Esophagus (tissue), 2 donors: ENCODE measurements around the gene MRM3. TPM values are rescaled to one million over a fixed set of nuclear protein-coding genes. Genes with fewer than 3 reads are reported as not detected.
"Not testable (repeated sequence)": the region's sequence is repeated elsewhere in the genome, so short reads cannot be mapped to it uniquely, and the experiment has no call there.

ENCODE experiments used
- H3K27ac ChIP-seq, 2 donors: one replicate each; pipeline ENCODE4 v1.5.1; 2013; ENCODE audit warnings: low read depth in 2 of 2, mild to moderate bottlenecking in 2 of 2, inconsistent platforms in 1 of 2, low read length in 1 of 2, moderate library complexity in 1 of 2
- H3K27me3 ChIP-seq, 2 donors: one replicate each; pipeline ENCODE4 v1.6.1; 2013; ENCODE audit warnings: low read length in 2 of 2, control low read depth in 1 of 2, mild to moderate bottlenecking in 1 of 2; ENCODE audit not compliant: insufficient read depth in 2 of 2, control insufficient read depth in 1 of 2
- H3K36me3 ChIP-seq, 2 donors: one replicate each; pipeline ENCODE4 v1.6.1; 2013; ENCODE audit warnings: low read length in 1 of 2; ENCODE audit not compliant: control insufficient read depth in 2 of 2, insufficient read depth in 2 of 2
- H3K4me1 ChIP-seq, 2 donors: one replicate each; pipeline ENCODE4 v1.6.1; 2013; ENCODE audit warnings: low read length in 1 of 2; ENCODE audit not compliant: control insufficient read depth in 2 of 2, insufficient read depth in 2 of 2
- H3K4me3 ChIP-seq, 2 donors: one replicate each; pipeline ENCODE4 v1.5.1; 2013; ENCODE audit warnings: low read length in 2 of 2, mild to moderate bottlenecking in 2 of 2, low read depth in 1 of 2, moderate library complexity in 1 of 2
- H3K9me3 ChIP-seq, 2 donors: one replicate each; pipeline ENCODE4 v1.6.1; 2013; ENCODE audit warnings: mild to moderate bottlenecking in 2 of 2, low read depth in 1 of 2, low read length in 1 of 2, moderate library complexity in 1 of 2; ENCODE audit not compliant: control insufficient read depth in 2 of 2, insufficient read depth in 1 of 2
- WGBS, 2 donors: extraction: QIAGEN DNeasy Blood & Tissue Kit; methylation state at CpG; one replicate each; pipeline ENCODE4 v1.1.7; 2013; 5-methylcytosine and 5-hydroxymethylcytosine counted together
- polyA plus RNA-seq, 2 donors: library from polyadenylated mRNA; stranded (reverse); fragments of 200-250 nt; gene quantifications; one replicate each; pipeline ENCODE4 v1.2.3, GENCODE V29; 2013
- donor health status: healthy with polysubstance abuse.
- donor health status: Bipolar disorder and iron deficiency.

MRM3 gene
- polyA plus RNA-seq, 2 donors = 7.6 to 14.6 TPM

DNA sequence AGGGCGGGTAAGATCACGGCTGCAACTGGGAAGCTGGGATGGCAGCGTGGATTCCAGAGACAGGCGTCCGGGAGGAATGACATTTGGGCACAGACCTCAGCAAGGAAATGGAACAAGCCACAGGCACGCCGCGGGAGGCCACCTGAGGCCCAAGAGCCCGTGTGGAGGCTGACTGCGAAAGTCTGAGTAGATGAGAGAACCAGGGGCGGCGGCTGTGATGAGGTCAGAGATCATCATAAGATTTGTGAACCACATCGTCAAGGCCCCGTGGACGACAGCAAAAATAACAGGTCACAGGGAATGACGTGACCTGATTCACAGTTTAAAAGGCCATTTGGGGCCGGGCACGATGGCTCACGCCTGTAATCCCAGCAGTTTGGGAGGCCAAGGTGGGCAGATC, 48.2 kb downstream of the MRM3 start:
- no peak overlapping the region for H3K4me3 ChIP-seq
- H3K36me3 ChIP-seq = peaks cover 2 to 5% of the 10 kb centered on the region in 2 donors
- no peak overlapping the region for H3K27ac ChIP-seq
- no peaks in the 10 kb centered on the region for H3K27me3 ChIP-seq
- peaks cover 0 to 2% of the 10 kb centered on the region in 2 donors for H3K4me1 ChIP-seq
- 78 to 85% methylated on average over 19 of the region's 19 CpGs for WGBS, 2 donors
- no peaks in the 10 kb centered on the region for H3K9me3 ChIP-seq

DNA sequence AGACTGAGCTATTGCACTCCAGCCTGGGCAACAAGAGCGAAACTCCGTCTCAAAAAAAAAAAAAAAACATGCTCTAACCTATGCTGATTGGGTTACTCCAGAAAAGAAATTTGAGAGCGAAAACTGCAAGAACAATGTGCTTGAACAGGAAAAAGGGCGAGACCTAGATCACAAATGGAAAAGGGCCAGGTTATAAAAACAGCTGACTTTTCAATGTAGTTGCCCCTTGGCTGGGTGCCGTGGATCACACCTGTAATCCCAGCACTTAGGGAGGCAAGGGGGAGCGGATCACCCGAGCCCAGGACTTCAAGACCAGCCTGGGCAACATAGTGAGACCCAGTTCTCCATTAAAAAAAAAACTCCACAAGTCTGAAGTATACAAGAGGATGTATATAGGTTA, 48.8 kb downstream of the MRM3 start:
- H3K4me1 ChIP-seq = peaks cover 0 to 2% of the 10 kb centered on the region in 2 donors
- no peaks in the 10 kb centered on the region for H3K9me3 ChIP-seq
- no peak overlapping the region for H3K4me3 ChIP-seq
- peaks cover 0 to 3% of the 10 kb centered on the region in 2 donors for H3K36me3 ChIP-seq
- no peak overlapping the region for H3K27ac ChIP-seq
- 69 to 79% methylated on average over 7 of the region's 7 CpGs for whole genome bisulfite sequencing, 2 donors
- no peaks in the 10 kb centered on the region for H3K27me3 ChIP-seq

DNA sequence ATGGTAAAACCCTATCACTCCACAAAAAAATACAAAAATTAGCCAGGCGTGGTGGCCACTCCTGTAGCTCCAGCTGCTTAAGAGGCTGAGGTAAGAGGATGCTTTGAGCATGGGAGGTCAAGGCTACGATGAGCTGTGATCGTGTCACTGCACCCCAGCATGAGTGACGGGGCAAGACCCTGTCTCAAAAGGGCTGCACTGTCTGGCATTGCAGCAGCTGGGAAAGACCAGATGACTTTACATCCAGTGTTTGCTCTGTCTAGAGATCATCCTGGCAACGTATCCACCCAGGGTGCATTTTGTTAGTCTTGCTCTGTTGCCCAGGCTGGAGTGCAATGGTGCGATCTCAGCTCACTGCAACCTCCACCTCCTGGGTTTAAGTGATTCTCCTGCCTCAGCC, 52.0 kb downstream of the MRM3 start:
- Histone ChIP-seq H3K4me3 (no peak overlapping the region), H3K4me1 (peaks cover 0 to 2% of the 10 kb centered on the region in 2 donors), H3K36me3 (no peaks in the 10 kb centered on the region), H3K27me3 (no peaks in the 10 kb centered on the region), H3K9me3 (no peaks in the 10 kb centered on the region), H3K27ac (no peak overlapping the region)
- WGBS, 2 donors = 80 to 90% methylated on average over 6 of the region's 6 CpGs

DNA sequence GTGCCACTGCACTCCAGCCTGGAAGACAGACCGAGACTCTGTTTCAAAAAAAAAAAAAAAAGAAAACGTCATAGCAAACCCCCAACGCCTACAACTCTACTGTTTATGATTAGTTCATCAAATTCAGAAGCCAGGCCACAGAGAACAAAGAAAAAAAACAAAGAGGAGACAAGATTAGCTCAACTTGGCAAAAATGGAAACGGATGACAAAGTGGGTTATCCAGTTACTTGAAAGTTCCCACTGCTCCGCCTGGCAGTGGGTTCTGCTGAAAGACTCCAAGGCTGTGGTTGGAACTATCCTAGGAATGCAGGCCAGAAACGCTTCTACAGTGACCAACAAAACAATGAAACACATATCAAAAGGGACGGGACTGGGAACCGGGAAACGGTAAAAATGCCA, 53.1 kb downstream of the MRM3 start:
- H3K9me3 ChIP-seq = no peaks in the 10 kb centered on the region
- H3K27ac ChIP-seq = no peak overlapping the region
- H3K4me1 ChIP-seq = peaks cover 0 to 2% of the 10 kb centered on the region in 2 donors
- no peaks in the 10 kb centered on the region for H3K36me3 ChIP-seq
- WGBS, 2 donors = 57 to 67% methylated on average over 9 of the region's 9 CpGs
- H3K27me3 ChIP-seq = no peaks in the 10 kb centered on the region
- no peak overlapping the region for H3K4me3 ChIP-seq

DNA sequence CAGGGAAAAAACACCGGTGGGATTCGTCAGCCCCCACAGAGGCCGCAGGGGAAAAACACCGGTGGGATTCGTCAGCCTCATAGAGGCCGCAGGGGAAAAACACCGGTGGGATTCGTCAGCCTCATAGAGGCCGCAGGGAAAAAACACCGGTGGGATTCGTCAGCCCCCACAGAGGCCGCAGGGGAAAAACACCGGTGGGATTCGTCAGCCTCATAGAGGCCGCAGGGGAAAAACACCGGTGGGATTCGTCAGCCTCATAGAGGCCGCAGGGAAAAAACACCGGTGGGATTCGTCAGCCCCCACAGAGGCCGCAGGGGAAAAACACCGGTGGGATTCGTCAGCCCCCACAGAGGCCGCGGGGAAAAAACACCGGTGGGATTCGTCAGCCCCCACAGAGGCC, 53.6 kb downstream of the MRM3 start:
- not testable (repeated sequence) for H3K27me3 ChIP-seq, H3K36me3 ChIP-seq, H3K4me1 ChIP-seq, H3K9me3 ChIP-seq, H3K4me3 ChIP-seq
- WGBS, 2 donors = 52 to 88% methylated on average over 4 to 12 of the region's 27 CpGs
- peak overlapping the region; percentile 6 to 52 for H3K27ac ChIP-seq

DNA sequence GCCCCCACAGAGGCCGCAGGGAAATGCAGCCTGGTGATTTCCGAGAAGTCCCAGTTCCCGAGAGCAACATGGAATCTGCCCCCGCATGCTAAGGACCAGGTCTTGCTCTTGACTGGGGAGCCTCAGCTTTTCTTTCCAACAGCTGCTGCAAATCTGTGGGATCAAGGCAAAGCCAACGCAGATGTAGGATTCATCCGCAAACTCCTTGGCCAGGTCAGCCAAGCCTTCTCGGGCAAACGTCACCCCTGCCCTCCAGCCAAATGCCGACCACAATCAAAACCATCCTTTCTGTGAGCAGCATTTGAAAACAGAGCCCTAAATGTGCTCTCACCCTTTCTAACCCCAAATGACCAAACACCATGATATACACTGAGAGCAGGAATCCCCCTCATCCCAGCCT, 54.0 kb downstream of the MRM3 start:
- WGBS, 2 donors = 73 to 74% methylated on average over 9 of the region's 9 CpGs
- Histone ChIP-seq H3K36me3 (no peaks in the 10 kb centered on the region), H3K27me3 (no peaks in the 10 kb centered on the region)

DNA sequence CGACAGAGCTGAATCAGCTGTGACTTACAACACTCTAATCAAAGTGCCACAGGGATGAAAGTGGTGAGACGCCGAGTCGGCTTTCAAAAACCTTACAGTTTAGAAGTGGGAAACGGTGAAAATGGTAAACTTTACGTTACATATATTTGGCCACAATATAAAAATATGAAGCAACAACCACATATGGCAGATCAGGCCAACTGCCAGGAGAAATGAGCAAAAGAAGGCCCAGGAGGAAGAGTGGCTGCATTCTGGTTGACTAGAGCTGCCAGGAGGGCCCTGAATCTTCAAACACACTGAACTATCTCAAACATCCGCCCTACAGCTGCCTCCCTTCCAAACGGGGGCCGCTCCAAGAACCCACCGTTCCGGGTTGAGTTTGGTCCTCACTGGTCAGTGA, 56.3 kb downstream of the MRM3 start:
- Histone ChIP-seq H3K36me3 (no peaks in the 10 kb centered on the region), H3K27ac (no peak overlapping the region), H3K4me1 (peaks cover 2 to 5% of the 10 kb centered on the region in 2 donors), H3K9me3 (no peaks in the 10 kb centered on the region), H3K27me3 (no peaks in the 10 kb centered on the region), H3K4me3 (no peak overlapping the region)
- 83 to 86% methylated on average over 11 of the region's 11 CpGs for WGBS, 2 donors

More for the DNA sequence above, 54.0 kb downstream of the MRM3 start:
- H3K4me3 ChIP-seq = no peak overlapping the region
- H3K27ac ChIP-seq = peak overlapping the region; percentile 6 to 52
- no peaks in the 10 kb centered on the region for H3K9me3 ChIP-seq
- peaks cover 0 to 2% of the 10 kb centered on the region in 2 donors for H3K4me1 ChIP-seq

DNA sequence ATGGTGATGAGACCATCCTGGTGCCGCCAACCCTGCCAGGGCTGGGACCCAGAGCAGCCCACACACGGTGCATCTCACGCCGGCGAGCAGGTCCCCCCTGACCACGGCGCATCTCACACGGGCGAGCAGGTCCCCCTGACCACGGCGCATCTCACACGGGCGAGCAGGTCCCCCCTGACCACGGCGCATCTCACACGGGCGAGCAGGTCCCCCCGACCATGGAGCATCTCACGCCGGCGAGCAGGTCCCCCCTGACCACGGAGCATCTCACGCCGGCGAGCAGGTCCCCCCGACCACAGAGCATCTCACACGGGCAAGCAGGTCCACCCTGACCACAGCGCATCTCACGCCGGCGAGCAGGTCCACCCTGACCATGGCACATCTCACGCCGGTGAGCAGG, 59.2 kb downstream of the MRM3 start:
- no peaks in the 10 kb centered on the region for H3K9me3 ChIP-seq
- 81 to 86% methylated on average over 33 of the region's 33 CpGs for WGBS, 2 donors
- H3K36me3 ChIP-seq = no peaks in the 10 kb centered on the region
- H3K4me1 ChIP-seq = peaks cover 0 to 9% of the 10 kb centered on the region in 2 donors
- no peak overlapping the region for H3K4me3 ChIP-seq
- no peaks in the 10 kb centered on the region for H3K27me3 ChIP-seq
- no peak overlapping the region for H3K27ac ChIP-seq

Other genes starting within 250 kb of the MRM3 start
- 10 to 100 TPM; 10.9 to 12.1 TPM for gene VPS53, start 67.5 kb upstream of the MRM3 start, polyA plus RNA-seq
- gene TLCD3A, start 49.8 kb upstream of the MRM3 start, polyA plus RNA-seq = 10 to 100 TPM; 11.0 to 18.9 TPM
- gene GEMIN4, start 30.1 kb upstream of the MRM3 start, polyA plus RNA-seq = 10 to 100 TPM in 1 of 2 donors, 1 to 10 TPM in 1; 7.0 to 12.8 TPM
- gene GLOD4, start 73 bp upstream of the MRM3 start, polyA plus RNA-seq = 10 to 100 TPM; 20.8 to 34.3 TPM
- gene NXN, start 197.4 kb downstream of the MRM3 start, polyA plus RNA-seq = 10 to 100 TPM; 10.1 to 24.0 TPM
- gene TIMM22, start 214.8 kb downstream of the MRM3 start, polyA plus RNA-seq = 1 to 10 TPM; 5.0 to 9.3 TPM